Measurements from ENCODE around the gene DHCR7. TPM values are rescaled to one million over a fixed set of nuclear protein-coding genes. Genes with fewer than 3 reads are reported as not detected.

DHCR7 gene
- total and polyA plus RNA-seq, 2 experiments from 2014 or later, result 84.0 to 166 TPM

DNA sequence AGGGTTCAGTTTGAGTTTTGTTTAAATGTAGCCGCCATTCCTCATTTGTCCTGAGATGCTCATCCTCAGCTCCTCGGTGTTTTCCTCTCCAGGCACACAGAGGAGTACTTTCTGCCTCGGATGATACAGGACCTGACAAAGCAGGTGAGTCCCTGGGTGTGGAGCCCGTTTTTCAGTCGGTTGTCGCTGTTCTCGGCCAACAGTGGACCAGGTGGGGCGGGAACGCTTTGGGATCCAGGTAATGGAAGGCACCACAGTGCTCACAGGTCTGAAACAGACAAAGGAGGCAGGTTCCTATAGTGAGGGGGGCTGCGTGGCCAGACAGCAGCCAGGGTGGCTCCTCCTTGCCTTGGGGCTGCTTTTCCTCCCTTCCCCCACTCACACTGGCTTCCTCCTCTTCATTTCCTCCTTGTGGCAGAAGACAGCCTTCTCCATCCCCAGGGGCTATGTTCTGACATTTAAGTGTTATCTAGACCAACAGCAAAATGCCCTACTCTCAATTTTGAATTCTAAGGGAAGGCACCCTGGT, 24.2 kb upstream of the DHCR7 start (continued):
- TF ChIP-seq ZNF462 (CRISPR knock-in tag; IDR thresholded peaks at IDR 0.05), result no peak
- TF ChIP-seq CREB1 (CRISPR knock-in tag; IDR thresholded peaks at IDR 0.05; ENCODE audit: low read depth), result no peak
- TF ChIP-seq ZNF114 (CRISPR knock-in tag; IDR thresholded peaks at IDR 0.05), result no peak
- TF ChIP-seq JUNB (IDR thresholded peaks at IDR 0.05; ENCODE audit: unreplicated experiment), result no peak
- TF ChIP-seq NANOG (IDR thresholded peaks at IDR 0.05; ENCODE audit: borderline replicate concordance), result no peak
- no peak for TF ChIP-seq EZH2phosphoT487 (IDR thresholded peaks at IDR 0.05; ENCODE audit: unreplicated experiment)

DNA sequence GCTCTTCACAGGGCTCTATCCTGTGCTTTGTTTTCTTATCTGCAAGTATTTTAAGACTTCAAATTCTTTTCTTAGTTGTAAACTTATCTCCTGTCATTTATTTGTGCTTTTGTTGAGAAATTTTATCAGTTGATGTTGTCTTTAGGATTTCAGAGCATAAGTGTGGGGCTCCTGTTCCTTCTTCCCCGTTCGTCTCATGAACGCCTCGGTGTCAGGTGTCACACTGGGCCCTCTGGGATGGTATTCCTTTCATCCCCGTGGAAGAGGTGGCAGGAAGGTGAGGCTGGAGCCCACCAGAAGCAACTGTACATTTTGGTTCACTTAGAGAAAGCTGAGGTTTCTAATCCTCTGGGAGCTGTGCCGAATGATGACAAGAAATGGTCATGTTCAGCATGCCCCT, 22.8 kb upstream of the DHCR7 start:
- Histone ChIP-seq H3K4me2 (no peak overlapping the region), H3K79me2 (replicated peaks; ENCODE audit: insufficient read depth) (no peaks in the 10 kb centered on the region), H3K27ac (ENCODE audit: low read depth) (no peak overlapping the region), H3K4me1 (ENCODE audit: insufficient read depth) (no peaks in the 10 kb centered on the region), H4K20me1 (replicated peaks; ENCODE audit: insufficient read depth) (no peaks in the 10 kb centered on the region), H3F3A (replicated peaks; ENCODE audit: low read depth) (no peaks in the 10 kb centered on the region), H3K9me2 (ENCODE audit: insufficient read depth) (no peaks in the 10 kb centered on the region), H2AFZ (no peak overlapping the region), H3K27me3 (ENCODE audit: insufficient read depth) (no peaks in the 10 kb centered on the region), H3K36me3 (ENCODE audit: insufficient read depth) (peaks cover 16% of the 10 kb centered on the region; the same call in 1 of the 2 replicates), H3K4me3 (no peak overlapping the region)
- H3K27ac Mint-ChIP-seq, result no peak overlapping the region
- H3K4me3 Mint-ChIP-seq, result no peak overlapping the region
- H3K27me3 Mint-ChIP-seq (ENCODE audit: insufficient read depth, low read depth, poor library complexity), result peaks cover 4% of the 10 kb centered on the region
- no peak for ATAC-seq
- H3K36me3 Mint-ChIP-seq (ENCODE audit: low read depth), result peaks cover 62% of the 10 kb centered on the region
- no peak for DNase-seq (ENCODE audit: low spot score)
- H3K9me3 Mint-ChIP-seq, result peaks cover 24% of the 10 kb centered on the region
- peaks cover 7% of the 10 kb centered on the region for H3K4me1 Mint-ChIP-seq
- TF ChIP-seq STAT1 (IDR thresholded peaks at IDR 0.05; ENCODE audit: unreplicated experiment) (no peak), CREB1 (CRISPR knock-in tag; IDR thresholded peaks at IDR 0.05; ENCODE audit: low read depth) (no peak), NANOG (IDR thresholded peaks at IDR 0.05; ENCODE audit: borderline replicate concordance) (no peak), ZNF114 (CRISPR knock-in tag; IDR thresholded peaks at IDR 0.05) (no peak), POLR2AphosphoS5 (IDR thresholded peaks at IDR 0.05; ENCODE audit: low read depth) (no peak), ZNF331 (CRISPR knock-in tag; IDR thresholded peaks at IDR 0.05; ENCODE audit: low read depth) (no peak), JUNB (IDR thresholded peaks at IDR 0.05; ENCODE audit: unreplicated experiment) (no peak), EZH2 (IDR thresholded peaks at IDR 0.05; ENCODE audit: low read depth, unreplicated experiment) (no peak)
- TF ChIP-seq, protein P1, sequence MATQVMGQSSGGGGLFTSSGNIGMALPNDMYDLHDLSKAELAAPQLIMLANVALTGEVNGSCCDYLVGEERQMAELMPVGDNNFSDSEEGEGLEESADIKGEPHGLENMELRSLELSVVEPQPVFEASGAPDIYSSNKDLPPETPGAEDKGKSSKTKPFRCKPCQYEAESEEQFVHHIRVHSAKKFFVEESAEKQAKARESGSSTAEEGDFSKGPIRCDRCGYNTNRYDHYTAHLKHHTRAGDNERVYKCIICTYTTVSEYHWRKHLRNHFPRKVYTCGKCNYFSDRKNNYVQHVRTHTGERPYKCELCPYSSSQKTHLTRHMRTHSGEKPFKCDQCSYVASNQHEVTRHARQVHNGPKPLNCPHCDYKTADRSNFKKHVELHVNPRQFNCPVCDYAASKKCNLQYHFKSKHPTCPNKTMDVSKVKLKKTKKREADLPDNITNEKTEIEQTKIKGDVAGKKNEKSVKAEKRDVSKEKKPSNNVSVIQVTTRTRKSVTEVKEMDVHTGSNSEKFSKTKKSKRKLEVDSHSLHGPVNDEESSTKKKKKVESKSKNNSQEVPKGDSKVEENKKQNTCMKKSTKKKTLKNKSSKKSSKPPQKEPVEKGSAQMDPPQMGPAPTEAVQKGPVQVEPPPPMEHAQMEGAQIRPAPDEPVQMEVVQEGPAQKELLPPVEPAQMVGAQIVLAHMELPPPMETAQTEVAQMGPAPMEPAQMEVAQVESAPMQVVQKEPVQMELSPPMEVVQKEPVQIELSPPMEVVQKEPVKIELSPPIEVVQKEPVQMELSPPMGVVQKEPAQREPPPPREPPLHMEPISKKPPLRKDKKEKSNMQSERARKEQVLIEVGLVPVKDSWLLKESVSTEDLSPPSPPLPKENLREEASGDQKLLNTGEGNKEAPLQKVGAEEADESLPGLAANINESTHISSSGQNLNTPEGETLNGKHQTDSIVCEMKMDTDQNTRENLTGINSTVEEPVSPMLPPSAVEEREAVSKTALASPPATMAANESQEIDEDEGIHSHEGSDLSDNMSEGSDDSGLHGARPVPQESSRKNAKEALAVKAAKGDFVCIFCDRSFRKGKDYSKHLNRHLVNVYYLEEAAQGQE (IDR thresholded peaks at IDR 0.05; ENCODE audit: unreplicated experiment), result no peak

All from GM23338 (cell line).